Upper lobe of left lung (tissue), 6 donors: ENCODE results near the gene GPR3. TPM values are rescaled to one million over a fixed set of nuclear protein-coding genes. Genes with fewer than 3 reads are reported as not detected.

Experiments
- ATAC-seq, 2 donors: fragments of 200-7000 bp; cut with Tn5 transposase; one replicate each; pipeline ENCODE4 v1.9.1; 2022; ENCODE audit warnings: mild to moderate bottlenecking in 2 of 2, moderate library complexity in 2 of 2; ENCODE audit not compliant: low FRiP score in 2 of 2
- DNase-seq, 2 donors: peaks; one replicate each; pipeline ENCODE4 v3.0.0-alpha.2; 2019 to 2020
- H3K27ac ChIP-seq, 4 donors: fragments of 200-600 bp; sonication (generic); one replicate each; pipeline ENCODE4 v1.5.1; 2016 to 2019
- H3K27me3 ChIP-seq, 4 donors: fragments of 200-600 bp; sonication (generic); one replicate each; pipeline ENCODE4 v1.5.1; 2017 to 2019
- H3K36me3 ChIP-seq, 4 donors: fragments of 200-600 bp; sonication (generic); one replicate each; pipeline ENCODE4 v1.5.1; 2016 to 2019
- H3K4me1 ChIP-seq, 4 donors: fragments of 200-600 bp; sonication (generic); one replicate each; pipeline ENCODE4 v1.5.1; 2018 to 2019
- H3K4me3 ChIP-seq, 4 donors: fragments of 200-600 bp; sonication (generic); one replicate each; pipeline ENCODE4 v1.5.1; 2017 to 2019; ENCODE audit warnings: mild to moderate bottlenecking in 2 of 4, moderate library complexity in 1 of 4
- H3K9me3 ChIP-seq, 4 donors: fragments of 200-600 bp; sonication (generic); one replicate each; pipeline ENCODE4 v1.5.1; 2018 to 2019
- EP300 ChIP-seq, 4 donors: sonication (generic); formaldehyde crosslinking; IDR thresholded peaks; one replicate each; pipeline ENCODE4 v1.5.1; 2017; ENCODE audit warnings: antibody characterized with exemption in 4 of 4, control low read depth in 2 of 4
- POLR2A ChIP-seq, 4 donors: fragments of 450-650 bp; IDR thresholded peaks; one replicate each; pipeline ENCODE4 v1.5.1; 2016 to 2017; ENCODE audit warnings: antibody characterized with exemption in 4 of 4, mild to moderate bottlenecking in 2 of 4
- POLR2AphosphoS5 ChIP-seq, 2 donors: sonication (generic); formaldehyde crosslinking; IDR thresholded peaks; one replicate each; pipeline ENCODE4 v1.5.1; 2017; ENCODE audit warnings: antibody characterized with exemption in 2 of 2
- WGBS, 2 donors: methylation state at CpG; one replicate each; pipeline ENCODE4 v1.1.5; 2017 to 2018; 5-methylcytosine and 5-hydroxymethylcytosine counted together
- total RNA-seq, 6 donors: library from RNA; depleted of rRNA in 4 of 6; stranded (reverse); fragments of >200 nt in 4 of 6; gene quantifications; one replicate each; pipeline versions ENCODE4 v1.1.0 to v1.2.1, GENCODE V29; 2016 to 2021
- TF ChIP-seq, protein P1 (sequence below), 6 experiments: fragments of 450-650 bp in 4 of 6; fragments of 200-600 bp in 2 of 6; sonication (generic) in 2 of 6; IDR thresholded peaks; one replicate each; pipeline ENCODE4 v1.5.1; 2016 to 2019; ENCODE audit warnings: antibody characterized with exemption in 6 of 6
- donor health status: DM: no; HTN: no; CAD: no; lungs with moderate emphysema.
- donor health status: DM: no; HTN: yes; CAD: no; lungs with severe emphysema.

GPR3 gene
- total RNA-seq, 6 donors from 2014 or later = 0.39 to 1.6 (median 0.76) TPM; not detected in 1

- H3K36me3 ChIP-seq = peaks cover 0 to 20% (median 0%) of the 10 kb centered on the region in 4 donors
- no peak for ATAC-seq
- DNase-seq = peak in 1 of 2 donors; percentile 66
- TF ChIP-seq POLR2AphosphoS5 (IDR thresholded peaks at IDR 0.05) = no peak
- no peak for TF ChIP-seq EP300 (IDR thresholded peaks at IDR 0.05)
- TF ChIP-seq, protein P1, sequence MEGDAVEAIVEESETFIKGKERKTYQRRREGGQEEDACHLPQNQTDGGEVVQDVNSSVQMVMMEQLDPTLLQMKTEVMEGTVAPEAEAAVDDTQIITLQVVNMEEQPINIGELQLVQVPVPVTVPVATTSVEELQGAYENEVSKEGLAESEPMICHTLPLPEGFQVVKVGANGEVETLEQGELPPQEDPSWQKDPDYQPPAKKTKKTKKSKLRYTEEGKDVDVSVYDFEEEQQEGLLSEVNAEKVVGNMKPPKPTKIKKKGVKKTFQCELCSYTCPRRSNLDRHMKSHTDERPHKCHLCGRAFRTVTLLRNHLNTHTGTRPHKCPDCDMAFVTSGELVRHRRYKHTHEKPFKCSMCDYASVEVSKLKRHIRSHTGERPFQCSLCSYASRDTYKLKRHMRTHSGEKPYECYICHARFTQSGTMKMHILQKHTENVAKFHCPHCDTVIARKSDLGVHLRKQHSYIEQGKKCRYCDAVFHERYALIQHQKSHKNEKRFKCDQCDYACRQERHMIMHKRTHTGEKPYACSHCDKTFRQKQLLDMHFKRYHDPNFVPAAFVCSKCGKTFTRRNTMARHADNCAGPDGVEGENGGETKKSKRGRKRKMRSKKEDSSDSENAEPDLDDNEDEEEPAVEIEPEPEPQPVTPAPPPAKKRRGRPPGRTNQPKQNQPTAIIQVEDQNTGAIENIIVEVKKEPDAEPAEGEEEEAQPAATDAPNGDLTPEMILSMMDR (IDR thresholded peaks at IDR 0.05) = no peak
- TF ChIP-seq POLR2A (IDR thresholded peaks at IDR 0.05) = no peak
- peaks cover 23 to 36% (median 32%) of the 10 kb centered on the region in 4 donors for H3K4me1 ChIP-seq
- peak overlapping the region; percentile 18 to 56 (median 38) for H3K4me3 ChIP-seq
- 69 to 83% methylated on average over 19 of the region's 19 CpGs for WGBS, 2 donors
- H3K27ac ChIP-seq = peak overlapping the region; percentile 64 to 98 (median 84)
- no peaks in the 10 kb centered on the region for H3K27me3 ChIP-seq
- no peaks in the 10 kb centered on the region for H3K9me3 ChIP-seq
Observed at GRCh38 chr1:27372022-27372807, 20.2 kb upstream of the GPR3 start.

DNA sequence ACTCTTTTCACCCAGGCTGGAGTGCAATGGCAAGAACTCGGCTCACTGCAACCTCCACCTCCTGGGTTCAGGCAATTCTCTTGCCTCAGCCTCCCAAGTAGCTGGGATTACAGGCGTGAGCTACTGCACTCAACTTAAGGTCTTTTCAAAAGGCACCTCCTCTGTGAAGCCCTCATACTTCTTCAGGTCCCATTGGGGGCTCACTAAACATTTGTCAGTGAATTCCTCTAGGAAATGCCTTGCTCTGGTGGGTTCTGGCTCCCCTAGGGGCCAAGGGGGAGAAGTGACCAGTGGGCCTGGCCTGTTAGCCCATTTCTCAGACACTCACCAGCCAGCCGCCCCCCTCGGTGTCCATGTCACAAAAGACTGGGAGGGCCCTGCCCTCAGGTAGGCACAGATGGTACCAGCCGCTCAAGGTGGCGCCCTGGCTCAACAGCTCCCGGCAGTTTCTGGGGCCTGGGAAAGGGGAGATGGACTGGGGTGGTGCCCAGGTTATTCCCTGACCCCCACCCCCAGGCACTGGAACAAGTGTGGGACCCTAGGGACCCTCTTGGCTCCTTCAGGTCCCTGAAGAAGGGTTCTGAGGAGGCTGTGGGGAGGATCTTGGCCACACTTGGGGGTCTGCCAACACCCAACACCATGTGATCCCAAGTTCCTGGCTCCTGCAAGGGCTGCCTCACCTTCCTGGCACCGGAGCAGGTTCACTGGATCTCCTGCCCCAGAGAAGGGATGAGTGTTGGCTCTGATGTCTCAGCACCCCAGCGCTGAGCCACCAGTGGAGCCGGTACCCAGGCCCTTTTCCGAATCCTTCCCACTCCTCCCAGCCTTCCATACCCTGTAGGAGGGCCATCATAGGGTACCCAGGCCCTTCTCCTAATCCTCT is 19.4 kb upstream of the GPR3 start:
- TF ChIP-seq EP300 (IDR thresholded peaks at IDR 0.05) = no peak
- TF ChIP-seq, protein P1 (IDR thresholded peaks at IDR 0.05) = peak in 4 of 6 experiments; percentile 19 to 42 (median 35)
- Histone ChIP-seq H3K27ac (peak overlapping the region; percentile 64 to 98 (median 84)), H3K4me3 (peak overlapping the region; percentile 32 to 56 (median 38))

DNA sequence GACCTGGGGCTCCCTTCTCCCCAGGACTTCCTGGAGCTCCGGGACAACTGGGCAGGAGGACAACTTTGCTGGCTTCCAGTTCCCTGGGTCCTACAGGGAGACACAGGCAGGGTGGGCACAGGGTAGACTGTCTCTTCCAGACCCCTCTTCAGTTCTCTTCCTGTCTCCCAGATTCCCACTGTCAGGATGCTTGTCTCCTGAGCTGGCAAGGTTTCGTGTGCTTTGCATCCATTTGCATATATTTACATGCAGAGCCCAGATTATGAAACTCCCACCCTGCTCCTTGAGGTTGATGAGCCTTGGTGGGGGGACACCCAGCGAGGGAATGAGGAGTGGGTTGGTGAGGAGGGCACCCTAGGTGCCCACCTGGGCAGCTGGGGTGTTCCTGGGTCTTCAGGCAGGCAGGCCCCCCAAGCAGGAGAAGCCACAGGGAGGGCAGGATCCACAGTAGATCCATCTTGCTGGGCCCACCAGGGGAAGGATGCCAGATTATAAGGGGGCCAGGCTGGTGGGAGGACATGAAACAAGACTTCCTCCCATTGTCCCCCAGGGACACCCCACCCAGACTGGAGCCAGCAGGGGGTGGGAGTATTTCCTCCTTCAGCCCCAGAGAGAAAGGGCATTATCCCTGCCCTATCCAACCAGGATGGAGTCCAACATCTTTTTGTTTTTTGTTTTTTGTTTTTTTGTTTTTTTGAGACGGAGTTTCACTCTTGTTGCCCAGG is 17.9 kb upstream of the GPR3 start, which contains the start of gene FCN3:
TSS of gene FCN3 (minus strand) at position 463 of the 725 bp plus-strand sequence. CDS start at position 457, 6 bp downstream.
- no peaks in the 10 kb centered on the region for H3K9me3 ChIP-seq
- peak; percentile 29 to 70 for TF ChIP-seq POLR2AphosphoS5 (IDR thresholded peaks at IDR 0.05)
- peak in 1 of 4 donors; percentile 43 for TF ChIP-seq POLR2A (IDR thresholded peaks at IDR 0.05)
- TF ChIP-seq, protein P1 (IDR thresholded peaks at IDR 0.05) = no peak
- TF ChIP-seq EP300 (IDR thresholded peaks at IDR 0.05) = peak in 2 of 4 donors; percentile 5 to 25
- peaks cover 0 to 20% (median 0%) of the 10 kb centered on the region in 4 donors for H3K36me3 ChIP-seq
- H3K27ac ChIP-seq = peak within 1 kb of the TSS; percentile 64 to 98 (median 84)
- peak within 1 kb of the TSS; percentile 32 to 56 (median 38) for H3K4me3 ChIP-seq
- peaks cover 3 to 20% (median 12%) of the 10 kb centered on the region in 4 donors for H3K4me1 ChIP-seq
- no peak for ATAC-seq
- no peaks in the 10 kb centered on the region for H3K27me3 ChIP-seq
- DNase-seq = no peak
- WGBS, 2 donors = 52 to 65% methylated on average over 3 to 4 of the region's 4 CpGs

More for the DNA sequence above, 19.4 kb upstream of the GPR3 start:
- no peaks in the 10 kb centered on the region for H3K27me3 ChIP-seq
- peaks cover 18 to 30% (median 23%) of the 10 kb centered on the region in 4 donors for H3K4me1 ChIP-seq
- H3K36me3 ChIP-seq = peaks cover 0 to 20% (median 0%) of the 10 kb centered on the region in 4 donors
- 68 to 75% methylated on average over 8 to 9 of the region's 11 CpGs for WGBS, 2 donors
- ATAC-seq (no peak), DNase-seq (no peak)
- no peaks in the 10 kb centered on the region for H3K9me3 ChIP-seq

DNA sequence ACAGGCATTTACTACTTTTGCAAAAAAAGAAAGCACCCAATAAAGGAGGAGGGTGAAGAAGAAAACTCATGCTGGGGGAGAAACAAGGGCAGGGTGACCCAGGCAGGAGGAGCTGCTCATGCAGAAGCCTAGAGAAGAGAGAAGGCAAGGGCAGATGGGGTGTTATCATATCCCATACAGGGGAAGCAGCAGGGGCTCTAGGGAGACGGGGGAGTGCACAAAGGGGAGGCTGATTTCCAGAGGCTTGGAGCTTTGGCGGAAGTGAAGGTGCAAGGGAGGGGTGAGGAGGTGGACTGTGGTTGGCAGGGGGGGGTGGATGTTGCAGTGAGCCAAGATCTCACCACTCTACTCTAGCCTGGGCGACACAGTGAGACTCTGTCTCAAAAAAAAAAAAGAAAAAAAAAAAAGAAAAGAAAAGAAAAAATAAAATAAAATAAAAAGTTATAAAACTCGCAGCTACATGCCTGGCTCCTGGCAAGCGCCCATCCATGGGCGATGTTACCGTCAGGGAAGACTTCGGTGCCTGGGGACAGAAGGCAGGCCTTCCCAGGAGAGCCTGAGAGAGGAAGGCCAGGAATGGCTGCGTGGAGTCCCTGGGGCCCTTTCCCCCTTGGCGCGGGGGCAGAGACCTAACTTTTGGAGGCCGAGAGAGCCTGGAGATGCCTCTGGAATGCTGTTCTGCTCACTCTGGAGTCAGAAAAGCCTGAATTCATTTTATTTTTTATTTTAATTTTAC is 14.5 kb upstream of the GPR3 start:
- Histone ChIP-seq H3K36me3 (peaks cover 0 to 3% (median 0%) of the 10 kb centered on the region in 4 donors), H3K4me3 (no peak overlapping the region), H3K4me1 (peaks cover 9 to 36% (median 24%) of the 10 kb centered on the region in 4 donors), H3K27ac (peak overlapping the region in 2 of 4 donors; percentile 46 to 98), H3K9me3 (no peaks in the 10 kb centered on the region), H3K27me3 (no peaks in the 10 kb centered on the region)
- TF ChIP-seq POLR2AphosphoS5 (IDR thresholded peaks at IDR 0.05) = no peak
- TF ChIP-seq EP300 (IDR thresholded peaks at IDR 0.05) = no peak
- TF ChIP-seq, protein P1 (IDR thresholded peaks at IDR 0.05) = no peak
- WGBS, 2 donors = 85 to 92% methylated on average over 12 of the region's 12 CpGs
- DNase-seq = no peak
- ATAC-seq = no peak
